ENCODE results near the gene TSEN2. TPM values are rescaled to one million over a fixed set of nuclear protein-coding genes. Genes with fewer than 3 reads are reported as not detected.

Gene TSEN2
- total RNA-seq, 4 donors from 2014 or later = 17.0 to 38.3 (median 21.9) TPM

GRCh38 chr3:12569836-12570235 is 85.6 kb downstream of the TSEN2 start:
- no peak for ATAC-seq (ENCODE audit: low FRiP score)
- TF ChIP-seq CTCF (IDR thresholded peaks at IDR 0.05) = no peak

GRCh38 chr3:12571986-12572385 is 87.7 kb downstream of the TSEN2 start:
- ATAC-seq (ENCODE audit: low FRiP score) = no peak
- DNase-seq (ENCODE audit: low spot score) = no peak
- no peak for TF ChIP-seq CTCF (IDR thresholded peaks at IDR 0.05)

More at GRCh38 chr3:12569836-12570235, 85.6 kb downstream of the TSEN2 start:
- DNase-seq (ENCODE audit: low spot score) = no peak

GRCh38 chr3:12574131-12574530 is 89.9 kb downstream of the TSEN2 start:
- no peak for TF ChIP-seq CTCF (IDR thresholded peaks at IDR 0.05)
- ATAC-seq (ENCODE audit: low FRiP score) (no peak), DNase-seq (ENCODE audit: low spot score) (no peak)

- ATAC-seq (ENCODE audit: low FRiP score) (no peak), DNase-seq (ENCODE audit: low spot score) (no peak)
- no peak for TF ChIP-seq CTCF (IDR thresholded peaks at IDR 0.05)
These were observed 90.4 kb downstream of the TSEN2 start for GRCh38 chr3:12574661-12575060.

- TF ChIP-seq CTCF (IDR thresholded peaks at IDR 0.05) = no peak
- ATAC-seq (ENCODE audit: low FRiP score) = no peak
- no peak for DNase-seq (ENCODE audit: low spot score)
These were observed 93.1 kb downstream of the TSEN2 start for GRCh38 chr3:12577379-12577778.

GRCh38 chr3:12578742-12579141 is 94.5 kb downstream of the TSEN2 start:
- no peak for ATAC-seq (ENCODE audit: low FRiP score)
- no peak for TF ChIP-seq CTCF (IDR thresholded peaks at IDR 0.05)
- DNase-seq (ENCODE audit: low spot score) = no peak

- ATAC-seq (ENCODE audit: low FRiP score) (no peak), DNase-seq (ENCODE audit: low spot score) (no peak)
- no peak for TF ChIP-seq CTCF (IDR thresholded peaks at IDR 0.05)
These were observed 95.2 kb downstream of the TSEN2 start for GRCh38 chr3:12579456-12579855.

All from omental fat pad (tissue), 4 donors.